HL-60 (cell line): ENCODE measurements around the gene DSG3.

Source experiments
- CTCF ChIP-seq: IDR thresholded peaks from one replicate; pipeline ENCODE4 v1.5.1; 2011; ENCODE audit warnings: low read length, control low read depth, inconsistent platforms; ENCODE audit not compliant: insufficient read depth
- POLR2AphosphoS5 ChIP-seq: IDR thresholded peaks from 2 replicates; pipeline ENCODE4 v1.6.1; 2012; ENCODE audit warnings: low read depth

- TF ChIP-seq POLR2AphosphoS5 (no peak), CTCF (no peak)
Measured at GRCh38 chr18:31492671-31493070, 45.1 kb downstream of the DSG3 start.
